ENCODE results near the gene SWI5. TPM values are rescaled to one million over a fixed set of nuclear protein-coding genes. Genes with fewer than 3 reads are reported as not detected.

The SWI5 gene
- total and polyA plus RNA-seq, 9 of the 15 experiments (the other 6 are each of a cell fraction or from before 2014, with no cell fraction given): 62.8 to 133 (median 95.9) TPM

GRCh38 chr9:128322404-128323211 lies 46.5 kb downstream of the SWI5 start, which contains the start of the genes COQ4 and TRUB2 (continued):
- TF ChIP-seq POLR3G (IDR thresholded peaks at IDR 0.05; ENCODE audit: extremely low read depth, insufficient read length, insufficient replicate concordance) (no peak), ZFX (CRISPR knock-in tag; IDR thresholded peaks at IDR 0.05) (no peak), AFF4 (CRISPR knock-in tag; IDR thresholded peaks at IDR 0.05) (no peak), SUPT5H (IDR thresholded peaks at IDR 0.05) (no peak), TRIM25 (IDR thresholded peaks at IDR 0.05; ENCODE audit: borderline replicate concordance) (no peak), RREB1 (CRISPR knock-in tag; IDR thresholded peaks at IDR 0.05) (peak; percentile 96), ATF4 (CRISPR knock-in tag; IDR thresholded peaks at IDR 0.05) (peak; percentile 84), TEAD1 (CRISPR knock-in tag; IDR thresholded peaks at IDR 0.05) (peak in 1 of 2 experiments; percentile 85; a peak in 1 of 4 replicates), SMAD2 (IDR thresholded peaks at IDR 0.05; ENCODE audit: low read depth, low read length) (no peak), TSHZ1 (CRISPR knock-in tag; IDR thresholded peaks at IDR 0.05) (no peak)
